ENCODE measurements around the gene CCDC154. TPM values are rescaled to one million over a fixed set of nuclear protein-coding genes. Genes with fewer than 3 reads are reported as not detected.
"Not testable (repeated sequence)": the region's sequence is repeated elsewhere in the genome, so short reads cannot be mapped to it uniquely, and the experiment has no call there.

Gene CCDC154
- total and polyA plus RNA-seq, 2 donors (not counting 3 experiments of a cell fraction or from before 2014, with no cell fraction given) = 0.65 to 0.75 TPM

DNA sequence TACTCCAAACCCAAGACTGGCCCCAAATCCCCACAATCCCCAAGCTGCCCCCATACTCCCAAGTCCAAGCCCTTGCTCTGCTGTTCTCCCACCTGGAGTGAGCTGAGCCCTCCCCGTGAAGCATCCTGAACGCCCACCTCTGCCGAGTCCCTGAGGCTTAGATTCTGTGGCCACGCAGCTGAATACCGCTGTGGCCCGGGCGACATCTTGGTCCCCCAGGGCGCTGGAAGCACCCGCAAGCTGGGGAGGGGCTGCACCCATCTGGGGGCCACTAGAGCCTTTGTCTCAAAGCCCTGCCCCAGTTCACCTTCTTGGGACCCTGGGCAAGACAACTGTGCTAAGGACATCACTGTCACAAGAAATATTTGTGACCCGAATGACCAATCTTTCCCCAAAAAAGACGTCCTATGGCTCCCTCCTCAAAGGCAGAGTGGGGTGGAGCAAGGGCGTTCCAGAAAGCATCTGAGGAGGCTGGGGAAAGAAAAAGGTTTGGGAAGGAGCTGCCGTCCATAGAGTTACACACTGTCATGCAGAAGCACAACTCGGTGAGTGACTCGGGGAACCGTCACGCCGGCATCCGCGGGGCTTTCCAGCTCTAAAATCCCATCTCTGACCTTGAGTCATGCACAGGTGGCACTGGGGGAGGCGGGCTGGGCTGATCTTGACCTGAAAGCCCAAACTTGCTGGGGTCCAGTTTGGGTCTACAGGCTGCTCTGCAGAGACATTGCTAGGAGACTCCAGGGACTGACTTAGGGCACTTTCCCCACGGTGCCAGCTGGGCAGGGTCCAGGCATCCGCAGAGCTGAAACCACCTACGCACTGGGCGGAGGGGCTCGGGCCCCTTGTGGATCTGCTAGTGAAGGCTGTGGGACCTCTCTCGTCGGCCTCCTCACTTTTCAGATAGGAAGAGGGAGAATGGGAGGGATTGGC is 37.8 kb upstream of the CCDC154 start:
- H3K27ac ChIP-seq (ENCODE audit: insufficient read depth, low read depth, low read length) = no peak overlapping the region
- BruUV-seq (replicated peaks) = no TSS peak
- ChIA-PET POLR2A (no interaction called here), CTCF (interaction anchor here (1.6 kb wide), 1 partner anchor 12 kb away, joined by 3 read pairs; no protein-coding TSS in a partner anchor)
- H4K20me1 ChIP-seq (replicated peaks; ENCODE audit: control insufficient read depth, extremely low read depth, insufficient read depth, low read length) = no peaks in the 10 kb centered on the region
- H3K79me2 ChIP-seq (ENCODE audit: control insufficient read depth, insufficient read depth, low read length) = no peaks in the 10 kb centered on the region
- intact Hi-C loops (cut with micrococcal nuclease) (no loop called here), dilution Hi-C loops (cut with MboI; ENCODE audit: extremely low pct_ligation_motif_present, low sequenced_read_pairs) (no loop called here)
- no peak overlapping the region for H3K4me3 ChIP-seq (replicated peaks in 1 of 3; ENCODE audit: insufficient read depth in 1 of 3, low read depth in 1 of 3, low read length in 3 of 3)
- no peak overlapping the region for H3K9ac ChIP-seq (replicated peaks; ENCODE audit: extremely low read depth, insufficient read depth, low read length)
- H2AFZ ChIP-seq (ENCODE audit: low read depth, low read length) = no peak overlapping the region
- DNase-seq (ENCODE audit: low read depth, low spot score) (no peak), FAIRE-seq (no peak)
- no peaks in the 10 kb centered on the region for H3K36me3 ChIP-seq (ENCODE audit: control insufficient read depth in 2 of 2, extremely low read depth in 1 of 2, insufficient read depth in 2 of 2, low read length in 2 of 2)
- TF ChIP-seq, protein P1, sequence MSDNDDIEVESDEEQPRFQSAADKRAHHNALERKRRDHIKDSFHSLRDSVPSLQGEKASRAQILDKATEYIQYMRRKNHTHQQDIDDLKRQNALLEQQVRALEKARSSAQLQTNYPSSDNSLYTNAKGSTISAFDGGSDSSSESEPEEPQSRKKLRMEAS (IDR thresholded peaks at IDR 0.05; ENCODE audit: insufficient read depth, insufficient read length) = no peak
- TF ChIP-seq JUN (IDR thresholded peaks at IDR 0.05; ENCODE audit: borderline replicate concordance, insufficient read depth, insufficient read length, low read depth) (no peak), EZH2 (IDR thresholded peaks at IDR 0.05; ENCODE audit: borderline replicate concordance, low read depth, low read length, severe bottlenecking) (no peak), POLR2AphosphoS5 (IDR thresholded peaks at IDR 0.05; ENCODE audit: insufficient read depth, low read depth, low read length) (no peak), GATA2 (IDR thresholded peaks at IDR 0.05; ENCODE audit: insufficient read depth, insufficient read length, low read depth, low read length) (no peak), POLR2A (IDR thresholded peaks at IDR 0.05; ENCODE audit: low read depth, low read length) (no peak), FOS (IDR thresholded peaks at IDR 0.05; ENCODE audit: borderline replicate concordance, insufficient read depth, low read length) (no peak), MYC (IDR thresholded peaks at IDR 0.05; ENCODE audit: low read depth, low read length) (no peak)
- TF ChIP-seq, protein P2, sequence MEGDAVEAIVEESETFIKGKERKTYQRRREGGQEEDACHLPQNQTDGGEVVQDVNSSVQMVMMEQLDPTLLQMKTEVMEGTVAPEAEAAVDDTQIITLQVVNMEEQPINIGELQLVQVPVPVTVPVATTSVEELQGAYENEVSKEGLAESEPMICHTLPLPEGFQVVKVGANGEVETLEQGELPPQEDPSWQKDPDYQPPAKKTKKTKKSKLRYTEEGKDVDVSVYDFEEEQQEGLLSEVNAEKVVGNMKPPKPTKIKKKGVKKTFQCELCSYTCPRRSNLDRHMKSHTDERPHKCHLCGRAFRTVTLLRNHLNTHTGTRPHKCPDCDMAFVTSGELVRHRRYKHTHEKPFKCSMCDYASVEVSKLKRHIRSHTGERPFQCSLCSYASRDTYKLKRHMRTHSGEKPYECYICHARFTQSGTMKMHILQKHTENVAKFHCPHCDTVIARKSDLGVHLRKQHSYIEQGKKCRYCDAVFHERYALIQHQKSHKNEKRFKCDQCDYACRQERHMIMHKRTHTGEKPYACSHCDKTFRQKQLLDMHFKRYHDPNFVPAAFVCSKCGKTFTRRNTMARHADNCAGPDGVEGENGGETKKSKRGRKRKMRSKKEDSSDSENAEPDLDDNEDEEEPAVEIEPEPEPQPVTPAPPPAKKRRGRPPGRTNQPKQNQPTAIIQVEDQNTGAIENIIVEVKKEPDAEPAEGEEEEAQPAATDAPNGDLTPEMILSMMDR (IDR thresholded peaks at IDR 0.05; ENCODE audit: extremely low read depth in 1 of 2, insufficient read depth in 1 of 2, low read depth in 1 of 2, low read length in 2 of 2) = no peak
- H3K9me3 ChIP-seq (replicated peaks; ENCODE audit: control insufficient read depth, insufficient read depth, low read length) = no peaks in the 10 kb centered on the region
- no peaks in the 10 kb centered on the region for H3K27me3 ChIP-seq (ENCODE audit: control insufficient read depth in 2 of 2, insufficient read depth in 2 of 2, low read length in 2 of 2)
- no peak overlapping the region for H3K4me2 ChIP-seq (ENCODE audit: insufficient read depth, low read length)
- no peaks in the 10 kb centered on the region for H3K9me1 ChIP-seq (replicated peaks; ENCODE audit: control insufficient read depth, extremely low read depth, insufficient read depth, low read length)
- H3K4me1 ChIP-seq (ENCODE audit: control insufficient read depth, extremely low read depth, insufficient read depth, low read length) = no peaks in the 10 kb centered on the region

DNA sequence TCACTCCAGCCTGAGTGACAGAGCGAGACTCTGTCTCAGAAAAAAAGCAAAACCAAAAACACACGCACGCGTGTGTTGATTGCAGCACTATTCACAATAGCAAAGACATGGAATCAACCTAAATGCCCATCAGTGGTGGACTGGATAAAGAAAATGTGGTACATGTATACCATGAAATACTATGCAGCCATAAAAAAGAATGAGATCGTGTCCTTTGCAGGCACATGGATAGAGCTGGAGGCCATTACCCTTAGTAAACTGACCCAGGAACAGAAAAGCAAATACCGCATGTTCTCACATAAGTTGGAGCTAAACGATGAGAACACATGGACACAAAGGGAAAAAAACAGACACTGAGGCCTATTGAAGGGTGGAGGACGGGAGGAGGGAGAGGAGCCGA is 34.6 kb upstream of the CCDC154 start:
- POLR2A ChIA-PET; FAIRE-seq; H3K27me3 ChIP-seq (ENCODE audit: control insufficient read depth in 2 of 2, insufficient read depth in 2 of 2, low read length in 2 of 2); intact Hi-C loops (cut with micrococcal nuclease); H3K4me2 ChIP-seq (ENCODE audit: insufficient read depth, low read length); H3K79me2 ChIP-seq (ENCODE audit: control insufficient read depth, insufficient read depth, low read length); H3K36me3 ChIP-seq (ENCODE audit: control insufficient read depth in 2 of 2, extremely low read depth in 1 of 2, insufficient read depth in 2 of 2, low read length in 2 of 2); DNase-seq (ENCODE audit: low read depth, low spot score); dilution Hi-C loops (cut with MboI; ENCODE audit: extremely low pct_ligation_motif_present, low sequenced_read_pairs); H3K9me1 ChIP-seq (replicated peaks; ENCODE audit: control insufficient read depth, extremely low read depth, insufficient read depth, low read length); H3K9ac ChIP-seq (replicated peaks; ENCODE audit: extremely low read depth, insufficient read depth, low read length); CTCF ChIA-PET; H2AFZ ChIP-seq (ENCODE audit: low read depth, low read length); H3K4me1 ChIP-seq (ENCODE audit: control insufficient read depth, extremely low read depth, insufficient read depth, low read length); H3K9me3 ChIP-seq (replicated peaks; ENCODE audit: control insufficient read depth, insufficient read depth, low read length); BruUV-seq (replicated peaks); H4K20me1 ChIP-seq (replicated peaks; ENCODE audit: control insufficient read depth, extremely low read depth, insufficient read depth, low read length); H3K4me3 ChIP-seq (replicated peaks in 1 of 3; ENCODE audit: insufficient read depth in 1 of 3, low read depth in 1 of 3, low read length in 3 of 3); H3K27ac ChIP-seq (ENCODE audit: insufficient read depth, low read depth, low read length): not testable (repeated sequence)

Data from endothelial cell of umbilical vein (primary cell).